GM19397 (cell line): ENCODE measurements around the gene OR2L2.
"Not testable (repeated sequence)": the region's sequence is repeated elsewhere in the genome, so short reads cannot be mapped to it uniquely, and the experiment has no call there.

Experiments
- ATAC-seq: cut with Tn5 transposase; IDR thresholded peaks from one replicate; pipeline ENCODE4 v1.9.1; 2021; ENCODE audit warnings: mild to moderate bottlenecking, moderate library complexity; ENCODE audit not compliant: unreplicated experiment

OR2L2 gene

GRCh38 chr1:248029770-248030169 lies at the start of gene OR2L2:
OR2L2 (plus strand) TSS chr1:248030070; CDS start chr1:248038268, 8,198 bp downstream.
- no peak for ATAC-seq

- ATAC-seq, result no peak
Measured at GRCh38 chr1:247992986-247993385, 36.9 kb upstream of the OR2L2 start.

GRCh38 chr1:247998811-247999210 lies 31.1 kb upstream of the OR2L2 start:
- no peak for ATAC-seq

- ATAC-seq, result no peak
Measured at GRCh38 chr1:248000169-248000568, 29.7 kb upstream of the OR2L2 start.

GRCh38 chr1:248007778-248008177 lies 22.1 kb upstream of the OR2L2 start:
- ATAC-seq, result no peak

GRCh38 chr1:248009681-248010080 lies 20.2 kb upstream of the OR2L2 start:
- no peak for ATAC-seq

- no peak for ATAC-seq
Measured at GRCh38 chr1:248013229-248013710, 16.6 kb upstream of the OR2L2 start, which contains the start of gene OR2L5. OR2L5 (plus strand) TSS chr1:248013660; CDS start chr1:248021948, 8,288 bp downstream.

GRCh38 chr1:248015803-248016202 lies 14.1 kb upstream of the OR2L2 start:
- ATAC-seq, result no peak

- ATAC-seq, result no peak
Measured at GRCh38 chr1:248045209-248045608, 15.3 kb downstream of the OR2L2 start.

- ATAC-seq, result no peak
Measured at GRCh38 chr1:248046536-248046935, 16.7 kb downstream of the OR2L2 start, which contains the start of gene OR2L3. OR2L3 (plus strand) TSS chr1:248046836; CDS start chr1:248060682, 13,846 bp downstream.

GRCh38 chr1:248047008-248047407 lies 17.1 kb downstream of the OR2L2 start:
- ATAC-seq, result no peak

- no peak for ATAC-seq
Measured at GRCh38 chr1:248054671-248055070, 24.8 kb downstream of the OR2L2 start.

GRCh38 chr1:248055261-248055660 lies 25.4 kb downstream of the OR2L2 start:
- ATAC-seq, result no peak

- ATAC-seq, result no peak
Measured at GRCh38 chr1:248065071-248065470, 35.2 kb downstream of the OR2L2 start.

GRCh38 chr1:248065604-248066003 lies 35.7 kb downstream of the OR2L2 start:
- no peak for ATAC-seq

GRCh38 chr1:248083864-248084263 lies 54.0 kb downstream of the OR2L2 start:
- not testable (repeated sequence) for ATAC-seq
